GM10266 (cell line): ENCODE data around the gene MAU2.

Source experiments
- DNase-seq: peaks from one replicate; pipeline ENCODE4 v3.0.0; 2012; ENCODE audit errors: extremely low spot score
- TF ChIP-seq, protein P1 (sequence below): IDR thresholded peaks from 2 replicates; pipeline ENCODE4 v1.5.1; 2012; ENCODE audit warnings: mild to moderate bottlenecking, low read depth; ENCODE audit not compliant: control insufficient read depth, insufficient read depth; ENCODE audit errors: missing control alignments

Gene MAU2

DNA sequence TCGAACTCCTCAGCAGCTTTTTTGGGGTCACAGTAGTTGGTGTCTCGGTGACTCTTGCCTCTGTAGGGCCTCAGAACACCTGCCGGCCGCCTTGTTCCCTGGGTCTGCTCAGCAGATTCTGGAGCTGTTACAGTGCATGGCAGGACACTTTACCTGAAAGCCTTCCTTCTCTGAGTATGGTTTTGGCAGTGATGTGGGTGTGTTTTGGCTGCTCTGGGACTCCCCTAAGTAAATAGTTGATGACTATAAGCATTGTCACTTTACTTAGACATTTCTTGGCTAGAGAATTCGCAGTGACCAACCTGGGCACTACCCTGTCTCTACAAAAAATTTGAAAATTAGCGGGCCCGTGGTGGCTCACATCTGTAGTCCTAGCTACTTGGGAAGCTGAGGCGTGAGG is 7.0 kb downstream of the MAU2 start:
- TF ChIP-seq, protein P1, sequence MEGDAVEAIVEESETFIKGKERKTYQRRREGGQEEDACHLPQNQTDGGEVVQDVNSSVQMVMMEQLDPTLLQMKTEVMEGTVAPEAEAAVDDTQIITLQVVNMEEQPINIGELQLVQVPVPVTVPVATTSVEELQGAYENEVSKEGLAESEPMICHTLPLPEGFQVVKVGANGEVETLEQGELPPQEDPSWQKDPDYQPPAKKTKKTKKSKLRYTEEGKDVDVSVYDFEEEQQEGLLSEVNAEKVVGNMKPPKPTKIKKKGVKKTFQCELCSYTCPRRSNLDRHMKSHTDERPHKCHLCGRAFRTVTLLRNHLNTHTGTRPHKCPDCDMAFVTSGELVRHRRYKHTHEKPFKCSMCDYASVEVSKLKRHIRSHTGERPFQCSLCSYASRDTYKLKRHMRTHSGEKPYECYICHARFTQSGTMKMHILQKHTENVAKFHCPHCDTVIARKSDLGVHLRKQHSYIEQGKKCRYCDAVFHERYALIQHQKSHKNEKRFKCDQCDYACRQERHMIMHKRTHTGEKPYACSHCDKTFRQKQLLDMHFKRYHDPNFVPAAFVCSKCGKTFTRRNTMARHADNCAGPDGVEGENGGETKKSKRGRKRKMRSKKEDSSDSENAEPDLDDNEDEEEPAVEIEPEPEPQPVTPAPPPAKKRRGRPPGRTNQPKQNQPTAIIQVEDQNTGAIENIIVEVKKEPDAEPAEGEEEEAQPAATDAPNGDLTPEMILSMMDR, result no peak
- no peak for DNase-seq

DNA sequence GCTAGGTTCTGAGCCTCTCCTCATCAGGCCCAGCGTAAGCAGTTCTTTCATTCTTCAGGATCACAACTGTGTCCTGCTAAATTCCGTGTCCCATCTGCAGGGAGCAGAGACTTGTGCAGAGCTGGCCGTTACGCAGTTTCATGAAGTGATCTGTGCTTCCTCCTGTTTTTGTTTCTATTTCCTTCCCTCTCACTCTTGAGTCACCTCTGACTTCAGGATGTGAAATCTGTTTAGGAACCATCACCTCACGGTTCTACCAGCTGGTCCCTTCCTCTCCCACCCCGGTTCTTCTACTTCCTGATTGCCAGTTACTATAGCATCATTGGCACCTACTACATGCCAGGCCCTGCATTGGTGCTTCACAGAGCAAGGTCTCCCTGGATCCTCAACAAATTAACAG is 8.5 kb downstream of the MAU2 start:
- no peak for DNase-seq
- TF ChIP-seq, protein P1, result no peak

DNA sequence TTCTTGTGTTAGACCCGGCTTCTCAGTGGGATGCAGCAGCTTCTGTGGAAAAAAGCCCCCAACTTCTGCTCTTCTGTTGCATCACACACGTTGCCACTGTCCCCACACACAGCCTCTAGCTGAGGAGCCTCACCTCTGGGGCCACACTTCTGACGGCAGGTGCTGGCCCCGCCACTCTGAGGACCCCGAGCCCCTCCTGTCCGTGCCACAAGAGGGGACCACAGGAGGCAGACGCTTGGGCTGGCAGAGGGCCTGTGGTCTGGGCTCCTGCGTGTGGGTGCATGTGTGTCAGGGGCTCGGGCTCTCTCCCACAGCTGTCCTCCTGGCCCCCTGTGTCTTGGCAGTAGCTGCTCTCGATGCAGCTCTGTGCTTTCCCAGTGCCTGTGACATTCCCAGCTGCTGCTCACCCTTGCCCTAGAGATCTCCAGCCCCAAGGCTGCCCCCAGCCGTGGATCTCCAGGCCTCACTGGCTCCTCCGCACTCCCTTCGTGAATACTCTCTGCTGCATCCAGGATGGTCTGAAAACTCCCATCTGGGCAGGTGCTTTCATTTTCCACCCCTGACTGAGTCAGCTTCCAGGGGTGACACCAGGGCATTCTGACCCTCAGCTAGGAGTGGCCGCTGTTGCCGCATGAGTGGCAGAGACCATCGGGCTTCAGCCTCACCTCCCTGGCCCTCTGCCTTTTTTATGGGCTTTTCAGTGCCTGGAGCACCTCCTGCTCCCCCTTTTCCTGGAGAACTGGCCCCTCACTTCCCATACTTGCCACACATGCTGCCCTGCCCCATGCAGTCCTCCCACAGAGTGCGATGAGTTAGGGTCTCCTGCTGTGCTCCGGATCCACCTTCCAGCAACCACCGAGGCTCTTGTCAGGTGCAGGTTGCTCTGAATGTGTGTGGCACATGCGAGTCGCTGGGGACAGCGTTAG is 13.7 kb downstream of the MAU2 start:
- TF ChIP-seq, protein P1, result no peak
- DNase-seq, result no peak

DNA sequence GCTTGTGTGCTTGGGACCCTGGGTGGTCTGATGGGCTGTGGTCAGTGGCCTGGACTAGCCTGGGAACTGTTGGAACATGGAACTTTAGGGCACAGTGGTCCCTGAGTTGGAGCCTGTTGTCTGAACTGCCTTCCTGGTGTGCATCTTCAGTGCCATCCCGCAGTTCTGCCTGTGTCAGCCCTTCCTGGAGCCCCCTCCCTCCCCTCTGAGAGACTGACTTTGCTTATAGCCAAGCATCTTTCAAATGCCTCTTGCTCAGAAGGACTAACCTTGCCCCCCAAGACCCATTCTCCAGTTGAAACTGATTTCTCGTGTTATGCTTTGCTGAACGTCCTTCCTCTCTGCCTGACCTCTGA is 14.3 kb downstream of the MAU2 start:
- TF ChIP-seq, protein P1, result no peak

DNA sequence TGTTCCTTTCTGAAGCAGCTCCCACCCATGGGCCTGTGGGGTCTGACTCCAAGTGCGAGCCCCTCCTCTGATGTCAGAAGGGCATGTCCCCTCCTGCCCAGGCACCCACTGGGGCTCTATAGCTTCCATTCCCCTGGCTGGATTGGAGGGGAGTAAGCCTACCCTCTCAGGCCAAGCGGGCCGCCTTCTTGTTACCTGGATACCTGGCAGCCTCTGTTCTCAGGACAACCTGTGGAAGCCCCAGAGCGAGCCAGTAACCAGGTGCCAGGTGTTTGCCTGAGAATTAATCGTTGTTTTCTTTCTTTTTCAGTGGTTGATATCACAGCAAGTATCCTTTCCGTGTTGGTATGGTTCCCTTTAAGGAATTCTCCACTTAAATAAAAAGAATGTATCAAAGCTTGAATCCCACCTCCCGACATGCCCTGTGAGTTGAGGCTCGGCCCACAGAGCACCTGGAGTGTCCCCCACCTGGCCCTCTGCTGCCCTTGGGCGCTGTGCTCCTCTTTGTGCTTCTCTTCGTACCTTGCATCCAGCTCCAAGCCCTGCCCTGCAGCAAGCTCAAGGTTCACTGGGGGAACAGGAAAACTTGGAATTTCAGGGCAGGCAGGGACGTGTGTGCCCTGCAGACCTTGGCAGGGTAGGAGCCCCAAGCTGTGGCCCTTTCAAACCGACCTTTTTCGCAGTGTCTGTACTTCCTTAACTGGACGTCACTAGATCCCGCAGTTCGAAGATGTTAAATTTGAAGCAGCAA is 15.0 kb downstream of the MAU2 start:
- TF ChIP-seq, protein P1, result no peak
- DNase-seq, result no peak

More for the DNA sequence above, 14.3 kb downstream of the MAU2 start:
- no peak for DNase-seq

DNA sequence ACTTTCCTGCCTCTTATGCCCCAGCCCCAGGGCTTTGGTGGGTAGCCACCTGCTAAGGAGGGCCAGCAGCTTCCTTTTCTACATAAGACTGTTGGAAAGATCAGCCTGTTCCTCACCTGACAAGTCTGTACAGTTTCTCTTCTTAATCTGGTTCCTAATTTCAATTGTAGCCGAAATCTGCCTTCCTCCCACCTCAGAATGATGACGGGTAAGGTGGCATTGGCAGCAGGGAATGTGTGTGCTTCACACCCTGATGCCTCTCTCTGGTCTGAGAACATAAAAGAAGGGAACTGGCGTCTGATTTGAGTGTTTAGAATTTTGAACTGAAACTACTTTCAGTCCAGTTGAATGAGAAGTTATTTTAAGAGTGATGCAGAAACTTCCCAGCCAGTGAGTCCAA is 16.0 kb downstream of the MAU2 start:
- TF ChIP-seq, protein P1, result no peak
- DNase-seq, result no peak

DNA sequence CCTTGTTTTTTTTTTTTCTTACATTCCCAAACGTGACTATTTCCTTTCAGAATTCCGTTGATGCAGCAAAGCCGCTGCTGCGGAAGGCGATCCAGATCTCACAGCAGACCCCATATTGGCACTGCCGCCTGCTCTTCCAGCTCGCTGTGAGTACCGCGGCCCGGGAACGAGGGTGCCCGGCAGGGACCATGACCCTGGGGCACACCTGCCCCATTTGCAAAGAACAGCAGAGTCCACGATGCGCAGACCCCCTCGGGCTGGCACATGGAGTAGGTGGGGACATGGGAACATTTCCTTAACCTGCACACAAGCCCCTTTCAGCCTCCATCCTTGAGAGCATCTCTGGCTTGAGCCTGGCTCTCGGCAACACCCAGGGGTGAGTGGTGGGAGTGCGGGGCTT is 16.5 kb downstream of the MAU2 start:
- no peak for DNase-seq
- TF ChIP-seq, protein P1, result no peak
